ENCODE results near the gene ZNF491. TPM values are rescaled to one million over a fixed set of nuclear protein-coding genes. Genes with fewer than 3 reads are reported as not detected.
A peak's percentile ranks its signal among the peaks of the same experiment; 100 is the strongest.

ZNF491 gene
- total and polyA plus RNA-seq, 2 of the 8 experiments (the other 6 are each of a cell fraction or from before 2014, with no cell fraction given) = 0.18 to 0.78 TPM

DNA sequence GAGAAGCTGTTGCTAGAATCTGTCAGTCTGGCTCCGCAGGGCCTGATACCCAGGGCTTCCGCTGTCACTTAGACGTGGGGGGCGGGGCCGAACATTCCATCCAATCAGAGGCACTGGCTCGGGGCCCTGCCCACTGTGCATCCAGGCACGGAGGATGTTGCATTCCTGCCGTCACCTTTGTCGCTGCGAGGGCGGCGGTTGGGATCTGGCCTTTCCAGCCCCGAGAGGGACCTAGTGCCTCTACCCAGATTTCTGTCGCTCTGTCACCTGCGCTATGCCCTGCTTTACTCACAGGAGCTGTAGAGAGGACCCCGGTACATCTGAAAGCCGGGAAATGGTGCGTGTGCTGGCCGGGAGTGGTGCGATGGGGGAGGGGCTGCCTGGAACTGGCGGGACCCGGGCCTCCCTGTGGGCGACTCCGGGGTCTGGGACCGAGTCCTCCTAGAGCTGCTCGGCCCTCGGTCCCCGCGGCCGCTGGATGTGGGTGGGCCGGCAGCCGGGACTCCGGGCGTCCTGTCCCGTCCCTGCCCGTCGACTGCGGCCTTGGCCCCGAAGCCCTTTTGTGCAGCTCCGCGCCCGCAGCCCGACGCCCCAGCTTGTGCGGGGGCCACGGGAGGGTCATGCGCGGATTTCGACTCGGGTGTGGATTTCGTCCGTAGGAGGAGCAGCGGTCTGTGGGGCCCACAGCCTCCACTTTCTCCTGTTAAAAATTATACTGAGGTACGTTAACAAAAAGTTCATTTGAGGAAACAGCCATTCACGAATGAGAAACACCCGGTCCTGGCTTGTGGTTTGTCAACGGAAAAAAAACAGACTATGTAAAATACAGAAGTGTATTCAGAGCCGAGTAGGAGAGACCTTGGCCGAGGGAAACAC, 50.5 kb downstream of the ZNF491 start, which contains the start of gene ZNF439:
Gene ZNF439 (plus strand): TSS at position 133 of the 876 bp plus-strand sequence. CDS start 142 bp downstream, at position 275.
- H2AFZ ChIP-seq (ENCODE audit: low read length) = no peak within 1 kb of the TSS
- H4K5ac ChIP-seq (ENCODE audit: insufficient read length, low read depth, low read length) = no peak within 1 kb of the TSS
- ChIA-PET CTCF (ENCODE audit: partially characterized antibody) (interaction anchor here (0.8 to 2.6 kb wide), 3 partner anchors 10 to 37 kb away, joined by 3 to 10 read pairs (median 8); no protein-coding TSS in a partner anchor), POLR2A (ENCODE audit: partially characterized antibody) (interaction anchor here (0.6 to 1.7 kb wide), 4 partner anchors 171 to 347 kb away, joined by 3 to 4 read pairs (median 3); partner anchors contain the start of genes ZNF20 and ZNF627)
- H2AK5ac ChIP-seq (ENCODE audit: low read depth, low read length) = no peak within 1 kb of the TSS
- H4K20me1 ChIP-seq (replicated peaks in 1 of 2; ENCODE audit: control insufficient read depth in 1 of 2, insufficient read depth in 2 of 2, low read length in 2 of 2) = no peaks in the 10 kb centered on the region
- FAIRE-seq = no peak
- H3K27me3 ChIP-seq (replicated peaks in 1 of 4; ENCODE audit: control insufficient read depth in 3 of 4, extremely low read depth in 1 of 4, insufficient read depth in 3 of 4, low read length in 3 of 4) = no peaks in the 10 kb centered on the region
- no peak within 1 kb of the TSS for H3K27ac ChIP-seq (ENCODE audit: low read depth, low read length)
- no peak within 1 kb of the TSS for H2BK5ac ChIP-seq (ENCODE audit: low read depth, low read length)
- H3K4me1 ChIP-seq (replicated peaks in 1 of 4; ENCODE audit: control insufficient read depth in 3 of 4, insufficient read depth in 4 of 4, low read length in 3 of 4) = no peaks in the 10 kb centered on the region
- peak within 1 kb of the TSS in 2 of 4 experiments; percentile 17 to 25; a peak in 1 of 8 replicates for H3K4me3 ChIP-seq (ENCODE audit: extremely low read depth in 1 of 4, insufficient read depth in 2 of 4, low read depth in 3 of 4, low read length in 4 of 4)
- no peak within 1 kb of the TSS for H2BK20ac ChIP-seq (ENCODE audit: low read length)
- peak; percentile 23 to 46 for DNase-seq (ENCODE audit: low read depth in 1 of 2, low spot score in 2 of 2)
- no peak within 1 kb of the TSS for H3K56ac ChIP-seq (replicated peaks; ENCODE audit: insufficient read length, low read depth, low read length)
- no peak within 1 kb of the TSS for H2BK120ac ChIP-seq (replicated peaks; ENCODE audit: low read depth, low read length)
- WGBS, 2 experiments (ENCODE audit: extremely low coverage in 1 of 2, insufficient coverage in 1 of 2, insufficient read length in 1 of 2, insufficient replicate concordance in 2 of 2, low coverage in 1 of 2, low lambda C conversion rate in 2 of 2, missing lambda C conversion rate in 1 of 2) = 87% methylated on average over 52 of the region's 59 CpGs; no CpG with 5 or more reads in 1 of the 2 experiments
- no peak within 1 kb of the TSS for H4K8ac ChIP-seq (ENCODE audit: extremely low read depth, insufficient read depth, low read length)
- H3K4me2 ChIP-seq (ENCODE audit: insufficient read depth in 1 of 2, low read depth in 2 of 2, low read length in 2 of 2) = no peak within 1 kb of the TSS
- H3K79me2 ChIP-seq (ENCODE audit: control insufficient read depth in 1 of 2, insufficient read depth in 2 of 2, low read length in 2 of 2) = no peaks in the 10 kb centered on the region
- no peaks in the 10 kb centered on the region for H3K36me3 ChIP-seq (ENCODE audit: control insufficient read depth in 2 of 4, insufficient read depth in 4 of 4, low read length in 3 of 4)
- H3K4ac ChIP-seq (replicated peaks; ENCODE audit: insufficient read length, low read depth, low read length) = no peak within 1 kb of the TSS
- TF ChIP-seq GTF2F1 (IDR thresholded peaks at IDR 0.05; ENCODE audit: borderline replicate concordance, low read depth, low read length) (no peak), E2F6 (IDR thresholded peaks at IDR 0.05) (peak; percentile 14; the same call in 1 of the 2 replicates)
- peaks cover 12 to 31% of the 10 kb centered on the region in 2 experiments; a peak in 3 of 4 replicates for H3K9me3 ChIP-seq (ENCODE audit: insufficient read depth in 2 of 2, low read depth in 1 of 2, low read length in 1 of 2)
- no peak within 1 kb of the TSS for H2BK15ac ChIP-seq (ENCODE audit: low read length)
- H3K23ac ChIP-seq (ENCODE audit: insufficient read length) = no peak within 1 kb of the TSS
- H3K79me1 ChIP-seq (ENCODE audit: low read depth, low read length) = no peaks in the 10 kb centered on the region
- H3K18ac ChIP-seq (ENCODE audit: extremely low read depth, low read length) = no peak within 1 kb of the TSS
- no peak within 1 kb of the TSS for H4K91ac ChIP-seq (replicated peaks; ENCODE audit: insufficient read length, low read length)
- H3K23me2 ChIP-seq (ENCODE audit: low read depth, low read length) = no peaks in the 10 kb centered on the region
- no peak within 1 kb of the TSS for H3K14ac ChIP-seq (ENCODE audit: insufficient read length)
- H2BK12ac ChIP-seq (ENCODE audit: low read depth, low read length) = no peak within 1 kb of the TSS
- H3K9ac ChIP-seq (replicated peaks in 1 of 4; ENCODE audit: extremely low read depth in 1 of 4, low read depth in 3 of 4, low read length in 3 of 4) = no peak within 1 kb of the TSS

Data from H1 (cell line).